GM06990 (cell line): ENCODE measurements around the gene MX2.

Source experiments
- DNase-seq: peaks from one replicate; pipeline ENCODE4 v3.0.0-alpha.2; 2011; ENCODE audit not compliant: insufficient read length; ENCODE audit errors: extremely low read depth
- H3K27me3 ChIP-seq: replicated peaks from 2 replicates; pipeline ENCODE4 v1.6.0; 2011; ENCODE audit warnings: low read length; ENCODE audit not compliant: control insufficient read depth, insufficient read depth
- H3K36me3 ChIP-seq: 2 replicates; pipeline ENCODE4 v1.5.1; 2011; ENCODE audit warnings: low read length; ENCODE audit not compliant: control insufficient read depth, insufficient read depth
- H3K4me3 ChIP-seq: replicated peaks from 2 replicates; pipeline ENCODE4 v1.5.1; 2011; ENCODE audit warnings: low read depth, mild to moderate bottlenecking, control low read depth, low read length
- TF ChIP-seq, protein P1 (sequence below): IDR thresholded peaks from 2 replicates; pipeline ENCODE4 v1.5.1; 2011; ENCODE audit warnings: low read length, control low read depth, mild to moderate bottlenecking, inconsistent platforms; ENCODE audit not compliant: insufficient read depth, poor library complexity, severe bottlenecking

The MX2 gene

DNA sequence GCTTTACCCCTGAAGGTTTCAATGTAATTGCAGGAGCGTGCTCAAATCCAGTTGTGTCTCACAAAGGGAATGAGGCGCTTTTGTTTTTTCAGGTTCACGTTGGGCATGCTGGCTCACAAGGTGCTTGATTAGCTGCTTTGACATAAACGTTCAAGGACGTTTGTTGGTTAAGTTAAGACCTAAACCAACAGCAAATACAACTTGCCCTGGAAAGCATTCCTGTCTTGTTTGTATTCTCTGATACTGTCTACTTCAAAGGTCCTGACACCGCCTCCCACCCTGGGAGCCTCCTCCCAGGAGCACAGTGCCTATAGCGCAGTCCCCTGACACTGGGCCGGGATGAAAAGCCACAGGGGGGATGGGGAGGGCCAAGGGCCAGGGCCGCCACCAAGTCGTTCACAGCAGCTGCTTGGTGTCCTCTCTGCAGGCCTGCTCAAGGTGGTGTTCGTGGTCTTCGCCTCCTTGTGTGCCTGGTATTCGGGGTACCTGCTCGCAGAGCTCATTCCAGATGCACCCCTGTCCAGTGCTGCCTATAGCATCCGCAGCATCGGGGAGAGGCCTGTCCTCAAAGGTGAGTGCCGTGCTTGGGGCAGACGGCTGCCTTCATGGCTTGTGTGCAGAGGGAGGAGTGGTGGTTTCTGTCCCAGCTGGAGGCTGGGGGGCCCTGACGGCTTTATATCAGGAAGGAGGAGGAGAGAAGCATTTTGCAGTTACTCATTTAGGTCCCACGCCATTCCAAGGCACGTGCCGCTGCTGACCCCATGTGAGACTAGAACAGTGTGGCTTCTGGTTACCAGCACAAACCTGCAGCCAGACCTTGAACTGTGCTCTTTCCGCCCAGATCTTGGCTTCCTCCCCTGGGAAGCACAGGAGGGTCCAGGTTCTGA, 39.1 kb upstream of the MX2 start:
- no peak for DNase-seq
- TF ChIP-seq, protein P1, sequence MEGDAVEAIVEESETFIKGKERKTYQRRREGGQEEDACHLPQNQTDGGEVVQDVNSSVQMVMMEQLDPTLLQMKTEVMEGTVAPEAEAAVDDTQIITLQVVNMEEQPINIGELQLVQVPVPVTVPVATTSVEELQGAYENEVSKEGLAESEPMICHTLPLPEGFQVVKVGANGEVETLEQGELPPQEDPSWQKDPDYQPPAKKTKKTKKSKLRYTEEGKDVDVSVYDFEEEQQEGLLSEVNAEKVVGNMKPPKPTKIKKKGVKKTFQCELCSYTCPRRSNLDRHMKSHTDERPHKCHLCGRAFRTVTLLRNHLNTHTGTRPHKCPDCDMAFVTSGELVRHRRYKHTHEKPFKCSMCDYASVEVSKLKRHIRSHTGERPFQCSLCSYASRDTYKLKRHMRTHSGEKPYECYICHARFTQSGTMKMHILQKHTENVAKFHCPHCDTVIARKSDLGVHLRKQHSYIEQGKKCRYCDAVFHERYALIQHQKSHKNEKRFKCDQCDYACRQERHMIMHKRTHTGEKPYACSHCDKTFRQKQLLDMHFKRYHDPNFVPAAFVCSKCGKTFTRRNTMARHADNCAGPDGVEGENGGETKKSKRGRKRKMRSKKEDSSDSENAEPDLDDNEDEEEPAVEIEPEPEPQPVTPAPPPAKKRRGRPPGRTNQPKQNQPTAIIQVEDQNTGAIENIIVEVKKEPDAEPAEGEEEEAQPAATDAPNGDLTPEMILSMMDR, result no peak
- H3K27me3 ChIP-seq, result no peaks in the 10 kb centered on the region; the same call in 1 of the 2 replicates
- no peaks in the 10 kb centered on the region for H3K36me3 ChIP-seq
- H3K4me3 ChIP-seq, result no peak overlapping the region

GRCh38 chr21:41325138-41325912, 36.5 kb upstream of the MX2 start:
- TF ChIP-seq, protein P1, result no peak
- Histone ChIP-seq H3K27me3 (no peaks in the 10 kb centered on the region), H3K4me3 (no peak overlapping the region), H3K36me3 (no peaks in the 10 kb centered on the region)
- DNase-seq, result no peak

GRCh38 chr21:41326414-41327080, 35.3 kb upstream of the MX2 start:
- Histone ChIP-seq H3K36me3 (no peaks in the 10 kb centered on the region), H3K4me3 (no peak overlapping the region), H3K27me3 (no peaks in the 10 kb centered on the region)
- no peak for DNase-seq
- TF ChIP-seq, protein P1, result no peak

DNA sequence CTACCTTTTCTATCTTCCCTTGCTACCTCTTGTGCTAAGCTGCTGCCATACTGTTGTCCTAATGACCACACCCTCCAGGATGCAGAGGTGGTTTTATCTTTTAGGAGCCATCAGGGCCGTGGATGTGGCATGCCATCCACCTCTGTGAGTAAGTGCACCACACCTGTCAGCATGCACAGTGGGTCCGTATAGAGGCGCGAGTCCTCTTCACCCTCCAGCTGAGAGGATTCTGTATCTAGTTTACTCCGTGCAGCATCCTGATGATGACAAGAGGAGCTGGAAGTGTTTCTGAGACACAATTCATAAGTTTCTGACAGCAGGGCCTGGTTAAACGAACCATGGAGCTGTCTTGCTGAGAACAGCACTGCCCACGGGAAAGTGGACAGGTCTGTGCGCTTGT, 34.1 kb upstream of the MX2 start:
- TF ChIP-seq, protein P1, result no peak
- H3K4me3 ChIP-seq, result no peak overlapping the region

DNA sequence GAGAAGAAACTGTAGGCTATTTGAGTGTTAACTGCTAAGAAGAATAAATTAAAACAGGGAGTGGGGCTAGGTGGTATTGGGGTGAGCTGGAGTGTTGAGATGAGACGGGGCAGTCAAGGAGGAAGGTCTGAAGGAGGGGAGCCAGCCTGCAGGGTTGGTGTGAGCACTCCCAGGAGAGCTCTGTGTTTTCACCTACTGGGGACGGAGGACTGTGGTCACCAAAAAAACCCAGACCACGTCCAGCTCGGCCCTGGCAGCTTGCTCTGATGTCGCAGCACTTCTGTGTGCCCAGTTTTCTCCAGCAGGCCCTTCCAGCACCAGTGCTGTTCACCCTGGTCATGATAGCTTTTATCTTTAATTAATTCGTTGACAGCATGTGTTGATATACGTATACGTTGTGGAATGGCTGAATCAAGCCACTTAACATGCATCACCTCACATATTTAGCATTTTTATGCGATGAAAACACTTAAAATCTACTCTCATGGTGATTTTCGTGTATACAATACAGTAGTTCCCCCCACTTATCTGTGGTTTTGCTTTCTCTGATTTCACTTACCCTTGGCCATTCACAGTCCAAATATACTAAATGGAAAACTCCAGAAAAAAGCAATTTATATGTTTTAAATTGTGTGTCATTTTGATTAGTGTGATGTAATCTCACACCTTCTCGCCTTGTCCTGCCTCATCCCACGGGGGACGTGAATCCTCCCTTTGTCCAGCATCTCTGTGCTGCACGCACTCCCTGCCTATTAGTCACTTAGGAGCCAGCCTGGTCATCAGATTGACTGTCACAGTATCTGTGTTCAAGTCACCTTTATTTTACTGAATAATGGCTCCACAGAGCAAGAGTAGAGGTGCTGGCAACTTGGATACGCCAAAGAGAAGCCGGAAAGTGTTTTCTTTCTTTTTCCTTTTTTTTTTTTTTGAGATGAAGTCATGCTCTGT, 32.9 kb upstream of the MX2 start:
- DNase-seq, result no peak
- Histone ChIP-seq H3K27me3 (no peaks in the 10 kb centered on the region), H3K4me3 (no peak overlapping the region), H3K36me3 (no peaks in the 10 kb centered on the region)
- TF ChIP-seq, protein P1, result no peak

More for the DNA sequence above, 34.1 kb upstream of the MX2 start:
- no peaks in the 10 kb centered on the region for H3K36me3 ChIP-seq
- no peaks in the 10 kb centered on the region for H3K27me3 ChIP-seq
- DNase-seq, result no peak
